GM12892 (cell line): ENCODE results near the gene NTRK3.

Experiments used
- POLR2A ChIP-seq: IDR thresholded peaks from 2 replicates; pipeline ENCODE4 v1.6.1; 2011; ENCODE audit warnings: low read depth, low read length, control low read depth
- POLR2AphosphoS5 ChIP-seq: IDR thresholded peaks from 2 replicates; pipeline ENCODE4 v1.6.1; 2011; ENCODE audit warnings: low read depth, low read length, control low read depth
- TAF1 ChIP-seq: IDR thresholded peaks from 2 replicates; pipeline ENCODE4 v1.6.1; 2011; ENCODE audit warnings: low read depth, mild to moderate bottlenecking, control low read depth, low read length, borderline replicate concordance

DNA sequence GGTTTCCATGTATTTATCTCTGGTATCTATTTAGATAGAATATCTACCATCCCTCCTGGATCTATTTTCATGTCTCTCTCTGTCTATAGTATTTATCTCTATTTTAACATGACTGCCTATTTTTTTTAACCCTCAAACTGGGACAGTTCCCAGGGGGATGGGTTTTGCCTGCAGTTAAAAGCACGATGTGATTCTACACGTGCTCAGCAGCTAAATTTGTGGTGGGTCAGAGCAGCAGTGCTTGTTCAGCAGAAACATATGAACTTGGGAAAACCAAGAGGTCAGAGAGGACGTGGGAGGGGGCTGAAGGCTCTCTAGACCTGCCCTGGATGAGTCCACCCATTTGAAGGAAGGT, 189.2 kb downstream of the NTRK3 start:
- TF ChIP-seq POLR2A (no peak), POLR2AphosphoS5 (no peak), TAF1 (no peak)
